Kidney (tissue), 14 donors: Measurements from ENCODE around the gene RPS10. TPM values are rescaled to one million over a fixed set of nuclear protein-coding genes. Genes with fewer than 3 reads are reported as not detected.

ENCODE experiments used
- DNase-seq, 5 donors: peaks; one replicate each; pipeline ENCODE4 v3.0.0-alpha.2; 2013 to 2020
- FAIRE-seq: peaks from 2 replicates; lab custom pipeline; 2012; peaks lifted over from hg19 to GRCh38; lab: Jason Lieb, UNC
- H3K27ac ChIP-seq, 2 donors: one replicate each; pipeline ENCODE4 v1.7.0; 2013; ENCODE audit warnings: low read depth in 2 of 2, low read length in 2 of 2, inconsistent platforms in 1 of 2
- H3K27me3 ChIP-seq: one replicate; pipeline ENCODE4 v1.7.1; 2013; ENCODE audit warnings: low read length, inconsistent platforms; ENCODE audit not compliant: control insufficient read depth, insufficient read depth
- H3K36me3 ChIP-seq, 3 donors: one replicate each; pipeline versions ENCODE4 v1.7.0 to v1.7.1; 2013; ENCODE audit warnings: low read length in 3 of 3, control low read depth in 1 of 3, inconsistent platforms in 1 of 3; ENCODE audit not compliant: insufficient read depth in 3 of 3, control insufficient read depth in 2 of 3
- H3K4me1 ChIP-seq, 3 donors: one replicate each; pipeline versions ENCODE4 v1.7.0 to v1.7.1; 2013; ENCODE audit warnings: low read length in 3 of 3, inconsistent platforms in 1 of 3, low read depth in 1 of 3; ENCODE audit not compliant: control insufficient read depth in 2 of 3, insufficient read depth in 2 of 3
- H3K4me3 ChIP-seq, 3 donors: one replicate each; pipeline versions ENCODE4 v1.7.0 to v1.8.1; 2013; ENCODE audit warnings: low read length in 3 of 3, control low read depth in 1 of 3, inconsistent platforms in 1 of 3
- H3K9ac ChIP-seq, 3 donors: one replicate each; pipeline versions ENCODE4 v1.7.0 to v1.7.1; 2013; ENCODE audit warnings: low read length in 3 of 3, control low read depth in 1 of 3, inconsistent platforms in 1 of 3
- H3K9me3 ChIP-seq, 3 donors: one replicate each; pipeline versions ENCODE4 v1.7.0 to v1.7.1; 2013; ENCODE audit warnings: low read length in 3 of 3, control low read depth in 1 of 3, inconsistent platforms in 1 of 3; ENCODE audit not compliant: control insufficient read depth in 2 of 3, insufficient read depth in 1 of 3
- CTCF ChIP-seq: IDR thresholded peaks from 3 replicates; pipeline ENCODE4 v1.5.1; 2012; ENCODE audit warnings: mild to moderate bottlenecking, moderate library complexity, borderline replicate concordance; ENCODE audit not compliant: insufficient read depth; ENCODE audit errors: extremely low read depth
- intact Hi-C: fragments of 100-400 bp; cut with DNase I; formaldehyde crosslinking; loops from one replicate; pipeline ENCODE4 v1.11.1; 2022
- polyA plus RNA-seq: library from polyadenylated mRNA; stranded (reverse); fragments of 350-450 nt; fragmentation: Illumina TruSeq; extraction: RNeasy Lipid Tissue Mini Kit (QIAGEN cat#74804); gene quantifications from one replicate; pipeline ENCODE4 v1.2.3, GENCODE V29; 2014; ENCODE audit warnings: low read depth, low replicate concordance; ENCODE audit not compliant: insufficient read depth
- total RNA-seq: library from RNA; stranded (reverse); fragmentation: NEBNext Ultra II Directional; extraction: Animal tissue kit (Norgen Biotek cat#: 25700); gene quantifications from one replicate; pipeline ENCODE4 v1.2.1, GENCODE V29; 2021
- donor health status: control.
- donor health status: control.
- donor health status: control.
- donor health status: control.
- donor health status: control.
- donor health status: DM: yes; HTN: yes; CAD: no.
- donor health status: Normal renal cell carcinoma (clear cell type).

Gene RPS10
- total and polyA plus RNA-seq, 2 donors from 2014 or later, result 1,138 to 2,105 TPM

- Histone ChIP-seq H3K27me3 (no peaks in the 10 kb centered on the region), H3K4me1 (peaks cover 0 to 20% (median 15%) of the 10 kb centered on the region in 3 donors), H3K9ac (no peak overlapping the region), H3K27ac (no peak overlapping the region), H3K4me3 (no peak overlapping the region), H3K9me3 (no peaks in the 10 kb centered on the region), H3K36me3 (no peaks in the 10 kb centered on the region)
- intact Hi-C loops, result no loop called here
- no peak for TF ChIP-seq CTCF
- DNase-seq, result no peak
- no peak for FAIRE-seq
Observed at GRCh38 chr6:34389034-34389433, 36.8 kb downstream of the RPS10 start.

GRCh38 chr6:34388421-34388820 is 37.4 kb downstream of the RPS10 start:
- H3K9me3 ChIP-seq, result no peaks in the 10 kb centered on the region
- H3K4me1 ChIP-seq, result peaks cover 0 to 20% (median 20%) of the 10 kb centered on the region in 3 donors
- H3K36me3 ChIP-seq, result no peaks in the 10 kb centered on the region
- no peak overlapping the region for H3K9ac ChIP-seq
- DNase-seq (no peak), FAIRE-seq (no peak)
- intact Hi-C loops, result no loop called here
- no peak for TF ChIP-seq CTCF
- no peak overlapping the region for H3K27ac ChIP-seq
- no peaks in the 10 kb centered on the region for H3K27me3 ChIP-seq
- no peak overlapping the region for H3K4me3 ChIP-seq

GRCh38 chr6:34386316-34387137 is 39.3 kb downstream of the RPS10 start:
- Histone ChIP-seq H3K36me3 (no peaks in the 10 kb centered on the region), H3K27me3 (no peaks in the 10 kb centered on the region), H3K4me3 (no peak overlapping the region), H3K27ac (no peak overlapping the region), H3K9ac (no peak overlapping the region), H3K4me1 (peaks cover 0 to 22% (median 15%) of the 10 kb centered on the region in 3 donors), H3K9me3 (no peaks in the 10 kb centered on the region)
- no peak for TF ChIP-seq CTCF
- FAIRE-seq (no peak), DNase-seq (no peak)
- intact Hi-C loops, result no loop called here
